Colonic mucosa (tissue), 4 donors: ENCODE data around the gene GLI2. TPM values are rescaled to one million over a fixed set of nuclear protein-coding genes. Genes with fewer than 3 reads are reported as not detected.
A peak's percentile ranks its signal among the peaks of the same experiment; 100 is the strongest.

Source experiments
- DNase-seq: peaks from one replicate; pipeline ENCODE4 v3.0.0-alpha.2; 2020
- H3K27ac ChIP-seq: fragments of 200-600 bp; one replicate; pipeline ENCODE4 v1.8.0; 2021
- H3K27me3 ChIP-seq: fragments of 200-600 bp; one replicate; pipeline ENCODE4 v1.8.0; 2021
- H3K36me3 ChIP-seq: fragments of 200-600 bp; one replicate; pipeline ENCODE4 v1.8.0; 2021
- H3K4me1 ChIP-seq: fragments of 200-600 bp; one replicate; pipeline ENCODE4 v1.8.0; 2021; ENCODE audit warnings: mild to moderate bottlenecking
- H3K4me3 ChIP-seq: fragments of 200-600 bp; one replicate; pipeline ENCODE4 v1.8.0; 2021
- H3K9ac ChIP-seq, 2 donors: one replicate each; pipeline ENCODE4 v1.7.0; 2013; ENCODE audit warnings: control low read depth in 2 of 2, low read depth in 2 of 2, low read length in 2 of 2
- H3K9me3 ChIP-seq: fragments of 200-600 bp; one replicate; pipeline ENCODE4 v1.8.0; 2021
- CTCF ChIP-seq: fragments of 200-600 bp; IDR thresholded peaks from one replicate; pipeline ENCODE4 v1.8.0; 2022; ENCODE audit warnings: antibody characterized with exemption, mild to moderate bottlenecking
- intact Hi-C: fragments of 100-400 bp; cut with DNase I; formaldehyde crosslinking; loops from one replicate; pipeline ENCODE4 v1.14.1; 2022
- total RNA-seq, 2 donors: library from RNA; stranded (reverse); fragmentation: NEBNext Ultra II Directional in 1 of 2; extraction: Animal tissue kit (Norgen Biotek cat#: 25700) in 1 of 2; gene quantifications; one replicate each; pipeline ENCODE4 v1.2.1, GENCODE V29; 2021
- donor health status: healthy.
- donor health status: DM: no; HTN: no; CAD: no.
- donor health status: DM: no; HTN: no; CAD: no.

The GLI2 gene
- total RNA-seq, 2 donors from 2014 or later: 1.3 to 2.0 TPM

- Histone ChIP-seq H3K9ac (no peak overlapping the region), H3K27me3 (no peaks in the 10 kb centered on the region), H3K27ac (peak overlapping the region; percentile 53), H3K4me3 (no peak overlapping the region), H3K9me3 (no peaks in the 10 kb centered on the region), H3K4me1 (no peaks in the 10 kb centered on the region), H3K36me3 (no peaks in the 10 kb centered on the region)
- intact Hi-C loops: no loop called here
- DNase-seq: no peak
- TF ChIP-seq CTCF: no peak
These were observed 36.1 kb downstream of the GLI2 start for GRCh38 chr2:120771781-120772208.

GRCh38 chr2:120772261-120772660, 36.6 kb downstream of the GLI2 start:
- no peaks in the 10 kb centered on the region for H3K9me3 ChIP-seq
- no peak for TF ChIP-seq CTCF
- H3K36me3 ChIP-seq: no peaks in the 10 kb centered on the region
- no peak for DNase-seq
- intact Hi-C loops: no loop called here
- H3K4me3 ChIP-seq: no peak overlapping the region
- no peak overlapping the region for H3K9ac ChIP-seq
- H3K27ac ChIP-seq: no peak overlapping the region
- no peaks in the 10 kb centered on the region for H3K4me1 ChIP-seq
- no peaks in the 10 kb centered on the region for H3K27me3 ChIP-seq

- H3K36me3 ChIP-seq: no peaks in the 10 kb centered on the region
- no peak overlapping the region for H3K27ac ChIP-seq
- H3K27me3 ChIP-seq: no peaks in the 10 kb centered on the region
- H3K4me1 ChIP-seq: no peaks in the 10 kb centered on the region
- no peak overlapping the region for H3K4me3 ChIP-seq
- no peak for DNase-seq
- intact Hi-C loops: no loop called here
- no peaks in the 10 kb centered on the region for H3K9me3 ChIP-seq
- TF ChIP-seq CTCF: no peak
- H3K9ac ChIP-seq: no peak overlapping the region
These were observed 37.6 kb downstream of the GLI2 start for GRCh38 chr2:120773186-120773800.

- Histone ChIP-seq H3K36me3 (no peaks in the 10 kb centered on the region), H3K27me3 (no peaks in the 10 kb centered on the region), H3K4me3 (no peak overlapping the region), H3K4me1 (no peaks in the 10 kb centered on the region), H3K27ac (no peak overlapping the region), H3K9me3 (no peaks in the 10 kb centered on the region), H3K9ac (no peak overlapping the region)
- no peak for DNase-seq
- TF ChIP-seq CTCF: no peak
- intact Hi-C loops: no loop called here
These were observed 39.0 kb downstream of the GLI2 start for GRCh38 chr2:120774557-120775160.

- H3K4me1 ChIP-seq: no peaks in the 10 kb centered on the region
- no peaks in the 10 kb centered on the region for H3K36me3 ChIP-seq
- H3K9me3 ChIP-seq: no peaks in the 10 kb centered on the region
- no peak overlapping the region for H3K4me3 ChIP-seq
- no peak overlapping the region for H3K27ac ChIP-seq
- intact Hi-C loops: no loop called here
- no peak for TF ChIP-seq CTCF
- H3K9ac ChIP-seq: no peak overlapping the region
- H3K27me3 ChIP-seq: no peaks in the 10 kb centered on the region
- no peak for DNase-seq
These were observed 39.5 kb downstream of the GLI2 start for GRCh38 chr2:120775194-120775593.
